HG03575 (cell line): ENCODE measurements around the gene FILIP1.

Experiments
- ATAC-seq: cut with Tn5 transposase; IDR thresholded peaks from one replicate; pipeline ENCODE4 v1.9.1; 2021; ENCODE audit not compliant: unreplicated experiment, insufficient number of reproducible peaks, low FRiP score; ENCODE audit errors: extremely low read depth

Gene FILIP1, protein sequence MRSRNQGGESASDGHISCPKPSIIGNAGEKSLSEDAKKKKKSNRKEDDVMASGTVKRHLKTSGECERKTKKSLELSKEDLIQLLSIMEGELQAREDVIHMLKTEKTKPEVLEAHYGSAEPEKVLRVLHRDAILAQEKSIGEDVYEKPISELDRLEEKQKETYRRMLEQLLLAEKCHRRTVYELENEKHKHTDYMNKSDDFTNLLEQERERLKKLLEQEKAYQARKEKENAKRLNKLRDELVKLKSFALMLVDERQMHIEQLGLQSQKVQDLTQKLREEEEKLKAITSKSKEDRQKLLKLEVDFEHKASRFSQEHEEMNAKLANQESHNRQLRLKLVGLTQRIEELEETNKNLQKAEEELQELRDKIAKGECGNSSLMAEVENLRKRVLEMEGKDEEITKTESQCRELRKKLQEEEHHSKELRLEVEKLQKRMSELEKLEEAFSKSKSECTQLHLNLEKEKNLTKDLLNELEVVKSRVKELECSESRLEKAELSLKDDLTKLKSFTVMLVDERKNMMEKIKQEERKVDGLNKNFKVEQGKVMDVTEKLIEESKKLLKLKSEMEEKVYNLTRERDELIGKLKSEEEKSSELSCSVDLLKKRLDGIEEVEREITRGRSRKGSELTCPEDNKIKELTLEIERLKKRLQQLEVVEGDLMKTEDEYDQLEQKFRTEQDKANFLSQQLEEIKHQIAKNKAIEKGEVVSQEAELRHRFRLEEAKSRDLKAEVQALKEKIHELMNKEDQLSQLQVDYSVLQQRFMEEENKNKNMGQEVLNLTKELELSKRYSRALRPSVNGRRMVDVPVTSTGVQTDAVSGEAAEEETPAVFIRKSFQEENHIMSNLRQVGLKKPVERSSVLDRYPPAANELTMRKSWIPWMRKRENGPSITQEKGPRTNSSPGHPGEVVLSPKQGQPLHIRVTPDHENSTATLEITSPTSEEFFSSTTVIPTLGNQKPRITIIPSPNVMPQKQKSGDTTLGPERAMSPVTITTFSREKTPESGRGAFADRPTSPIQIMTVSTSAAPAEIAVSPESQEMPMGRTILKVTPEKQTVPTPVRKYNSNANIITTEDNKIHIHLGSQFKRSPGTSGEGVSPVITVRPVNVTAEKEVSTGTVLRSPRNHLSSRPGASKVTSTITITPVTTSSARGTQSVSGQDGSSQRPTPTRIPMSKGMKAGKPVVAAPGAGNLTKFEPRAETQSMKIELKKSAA (N-terminal part only)

GRCh38 chr6:75493400-75494064 lies at the start of gene FILIP1:
Gene FILIP1, minus strand, starts transcription at chr6:75493800. Its CDS starts 78,828 bp downstream, at chr6:75414972.
- no peak for ATAC-seq

DNA sequence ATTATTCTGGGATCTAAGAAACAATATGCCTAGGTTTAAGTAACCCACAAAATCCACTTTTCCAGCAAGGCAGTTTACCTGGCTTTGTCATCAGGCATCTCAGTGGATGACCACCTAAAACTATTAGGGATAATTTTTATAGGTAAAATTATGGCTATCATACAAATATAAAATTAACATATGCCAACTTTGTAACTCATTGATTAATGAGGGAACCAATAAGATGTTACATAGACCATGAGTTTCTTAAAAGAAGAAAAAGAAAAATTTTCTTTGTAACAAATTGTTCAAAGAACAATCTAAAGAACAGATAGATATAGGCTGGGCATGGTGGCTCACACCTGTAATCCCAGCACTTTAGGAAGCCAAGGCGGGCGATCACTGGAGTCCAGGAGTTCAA lies 49.7 kb upstream of the FILIP1 start:
- no peak for ATAC-seq

GRCh38 chr6:75539136-75539535 lies 45.5 kb upstream of the FILIP1 start:
- ATAC-seq = no peak

DNA sequence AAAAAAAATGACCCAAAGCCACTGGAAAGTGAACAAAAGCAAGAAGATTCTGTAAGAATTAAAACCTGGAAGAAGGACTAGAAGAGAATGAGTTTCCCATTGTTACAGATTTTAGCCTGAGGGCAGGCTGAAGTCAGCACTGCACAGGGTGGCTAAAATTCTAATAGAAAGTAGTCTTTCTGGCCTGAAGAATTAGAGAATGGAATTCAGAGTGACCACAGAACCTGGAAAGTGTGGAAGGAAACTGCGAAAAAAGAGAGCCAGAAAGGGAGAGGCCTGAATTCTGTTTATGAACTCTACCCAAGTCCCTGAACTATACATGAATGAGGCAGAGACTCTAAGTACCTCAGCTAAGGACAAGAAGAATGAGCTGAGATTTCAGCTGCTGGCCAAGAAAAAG lies 38.9 kb upstream of the FILIP1 start:
- no peak for ATAC-seq

GRCh38 chr6:75531174-75531573 lies 37.6 kb upstream of the FILIP1 start:
- ATAC-seq = no peak

- no peak for ATAC-seq
Measured at GRCh38 chr6:75530696-75531095, 37.1 kb upstream of the FILIP1 start.

DNA sequence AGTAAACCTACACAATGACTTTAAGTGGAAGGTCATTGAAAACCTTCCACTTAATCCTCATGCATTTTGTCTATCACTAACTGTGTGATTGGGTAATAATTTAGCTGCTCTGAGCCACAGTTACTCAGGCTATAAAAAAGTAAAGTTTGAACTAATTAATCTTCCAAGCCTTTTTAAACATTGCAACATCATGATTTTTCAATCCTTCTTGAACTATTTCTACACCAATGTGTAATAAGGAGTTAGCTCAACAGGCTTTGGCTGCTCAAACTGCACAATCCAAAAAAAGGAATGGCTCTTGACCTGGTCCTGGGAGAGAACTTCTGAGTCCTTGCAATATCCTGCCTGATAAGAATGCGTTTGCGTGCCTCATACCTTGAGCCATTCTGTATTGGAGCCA lies 34.8 kb upstream of the FILIP1 start:
- no peak for ATAC-seq

- no peak for ATAC-seq
Measured at GRCh38 chr6:75526502-75527127, 33.0 kb upstream of the FILIP1 start.

DNA sequence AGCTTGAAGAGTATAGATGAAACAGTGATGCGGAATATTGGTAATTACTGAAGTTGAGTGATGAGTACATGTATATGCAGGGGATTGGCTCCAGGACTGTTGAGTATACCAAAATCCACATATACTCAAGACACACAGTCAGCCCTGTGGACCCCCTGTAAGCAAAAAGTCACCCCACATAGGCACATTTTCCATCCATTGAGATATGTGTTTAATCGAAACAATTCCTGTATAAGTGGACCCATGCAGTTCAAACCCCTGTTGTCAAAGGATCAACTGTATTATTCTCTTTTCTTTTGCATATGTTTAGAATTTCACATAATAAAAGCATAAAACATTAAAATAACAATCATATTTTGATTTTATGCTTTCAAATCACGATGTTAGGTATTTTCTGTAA lies 32.1 kb upstream of the FILIP1 start:
- no peak for ATAC-seq

- ATAC-seq = no peak
Measured at GRCh38 chr6:75524322-75524972, 30.8 kb upstream of the FILIP1 start.

DNA sequence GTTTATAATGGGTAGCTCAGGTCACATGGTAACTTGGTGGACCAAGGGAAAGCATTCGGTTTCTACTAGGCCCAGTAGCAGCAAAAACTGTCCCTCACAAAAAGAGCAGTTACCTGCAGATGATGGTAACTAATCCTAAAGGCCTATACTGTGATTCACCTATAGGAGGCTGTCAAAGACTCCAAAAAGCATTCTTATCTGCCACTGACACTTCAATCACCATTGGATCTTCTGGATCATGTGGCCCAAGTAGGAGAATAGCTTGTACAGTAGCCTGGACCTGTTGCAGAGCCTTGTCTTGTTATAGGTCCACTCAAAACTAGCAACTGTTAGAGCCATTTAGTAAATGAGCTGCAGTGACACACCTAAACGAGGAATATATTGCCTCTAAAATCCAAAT lies 23.2 kb upstream of the FILIP1 start:
- ATAC-seq = no peak

GRCh38 chr6:75512591-75512990 lies 19.0 kb upstream of the FILIP1 start:
- ATAC-seq = no peak

DNA sequence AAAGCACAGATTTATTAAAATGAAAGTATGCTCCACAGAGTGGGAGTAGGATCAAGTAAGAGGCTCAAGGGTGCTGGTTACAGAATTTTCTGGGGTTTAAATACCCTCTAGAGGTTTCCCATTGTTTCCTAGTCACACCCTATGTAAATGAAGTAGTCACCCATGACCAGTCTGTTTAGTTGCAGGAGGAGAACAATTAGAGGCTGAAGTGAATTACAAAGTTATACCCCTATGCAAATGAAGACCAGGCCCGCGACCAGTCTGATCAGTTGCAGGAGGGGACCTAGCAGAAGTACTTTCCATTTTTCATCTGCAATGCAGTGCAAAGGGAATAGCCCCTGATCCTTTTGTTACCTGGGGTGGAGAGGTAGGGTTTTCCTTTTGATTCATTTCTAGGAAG lies 11.8 kb upstream of the FILIP1 start:
- ATAC-seq = no peak

DNA sequence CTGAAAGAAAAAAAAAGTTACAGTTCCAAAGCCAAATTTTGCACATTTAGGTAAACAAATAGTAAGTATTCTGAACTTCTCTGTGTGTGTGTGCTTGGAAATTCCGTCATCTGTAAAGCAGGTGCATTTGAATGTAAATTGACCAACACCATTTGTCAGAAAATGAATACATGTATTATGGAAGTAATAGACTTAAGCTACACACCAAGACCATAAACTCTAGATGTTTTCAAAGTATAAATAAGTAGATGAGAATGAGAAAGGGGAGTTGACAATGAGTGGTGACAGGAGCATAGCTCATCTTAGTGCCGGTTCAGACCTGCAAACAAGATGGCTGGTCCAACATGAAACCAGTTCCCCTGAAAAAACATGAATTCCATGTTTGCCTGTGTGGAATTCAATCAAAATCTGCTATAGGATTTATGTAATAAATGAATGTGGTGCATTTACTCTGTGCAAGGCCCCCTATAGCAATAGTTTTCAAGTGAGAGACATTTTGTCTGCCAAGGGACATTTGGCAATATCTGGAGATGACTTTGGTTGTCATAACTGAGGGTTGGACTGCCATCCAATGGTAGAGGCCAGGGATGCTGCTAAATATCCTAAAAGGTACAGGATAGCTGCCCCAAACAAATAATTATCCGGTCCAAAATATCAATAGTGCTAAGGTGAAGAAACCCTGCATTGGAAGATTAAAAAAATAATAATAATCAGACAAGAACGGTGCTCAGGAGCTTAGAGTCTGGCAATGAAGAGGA lies 11.0 kb upstream of the FILIP1 start:
- no peak for ATAC-seq

DNA sequence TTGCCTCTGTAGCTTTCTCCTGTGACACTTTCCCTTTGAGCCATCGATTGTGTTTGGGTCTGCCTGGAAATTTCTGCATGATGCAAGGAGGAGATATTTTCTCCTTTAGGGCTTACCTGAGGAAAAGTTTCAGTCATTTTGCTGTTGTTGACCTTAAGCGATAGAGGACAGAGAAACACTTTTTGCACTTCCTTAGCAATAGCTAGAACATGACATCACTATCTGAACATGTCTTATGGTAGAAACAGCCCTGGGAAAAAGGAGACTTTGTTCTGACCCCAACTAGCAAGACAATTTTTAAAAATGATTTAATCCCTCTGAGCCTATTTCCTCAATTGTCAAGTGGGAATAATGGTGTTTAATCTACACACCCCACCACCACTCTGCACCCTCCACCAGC lies 9.7 kb upstream of the FILIP1 start:
- no peak for ATAC-seq

DNA sequence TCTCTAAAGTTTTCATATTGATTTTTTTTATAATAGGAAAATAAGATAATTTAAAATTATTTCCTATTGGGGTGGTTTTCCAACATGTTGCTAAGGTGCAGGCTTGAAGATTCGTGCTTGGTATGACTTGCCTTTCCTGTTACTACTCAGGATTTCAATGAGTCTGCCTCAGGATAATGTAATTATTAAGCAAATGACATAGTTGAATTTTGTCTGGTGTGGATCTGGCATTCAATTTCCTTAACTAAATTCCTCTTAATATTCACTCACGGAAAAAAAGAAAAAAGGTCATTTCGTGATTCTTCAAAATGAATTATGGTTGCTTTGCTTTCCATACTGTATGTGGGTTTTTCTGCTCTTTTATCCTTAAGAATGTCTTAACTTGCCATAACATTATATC lies 9.3 kb upstream of the FILIP1 start:
- ATAC-seq = no peak

DNA sequence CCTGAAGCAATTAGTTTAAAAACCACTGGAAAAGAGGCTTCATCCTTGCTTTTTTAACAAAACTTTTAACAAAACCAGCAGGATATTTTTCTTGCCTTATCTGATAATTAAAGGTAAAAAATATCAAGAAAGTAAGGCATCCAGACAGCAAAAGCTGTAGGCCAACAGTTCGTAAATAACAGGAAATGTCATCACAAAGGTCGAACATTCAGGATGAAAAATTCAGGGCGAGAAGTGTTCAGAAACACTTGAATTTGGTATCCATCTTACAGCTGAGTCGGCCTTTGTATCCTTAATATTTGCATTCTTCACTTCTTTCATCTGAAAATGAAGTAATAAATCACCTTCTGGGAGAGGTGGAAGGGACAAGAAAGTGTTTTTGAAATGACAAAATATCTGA lies 8.2 kb upstream of the FILIP1 start:
- no peak for ATAC-seq

DNA sequence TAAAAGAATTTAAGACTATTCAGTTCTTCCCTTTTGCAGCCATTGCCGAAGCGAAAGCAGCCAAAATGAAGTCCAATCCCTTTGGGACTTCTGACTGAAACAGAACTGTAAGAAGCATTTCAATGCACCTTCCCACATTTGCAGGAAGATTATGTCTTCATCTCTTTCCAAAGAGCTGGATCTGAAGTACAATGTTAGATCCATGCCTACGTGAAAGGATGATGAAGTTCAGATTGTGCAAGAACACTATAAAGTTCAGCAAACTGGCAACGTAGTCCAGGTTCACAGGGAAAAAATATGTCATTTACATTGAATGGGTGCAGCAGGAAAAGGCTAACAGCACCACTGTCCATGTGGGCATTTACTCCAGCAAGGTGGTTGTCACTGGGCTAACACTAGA lies 6.0 kb upstream of the FILIP1 start:
- no peak for ATAC-seq
